Occipital lobe (tissue), 2 donors: ENCODE results near the gene PRMT5. TPM values are rescaled to one million over a fixed set of nuclear protein-coding genes. Genes with fewer than 3 reads are reported as not detected.

Source experiments
- DNase-seq: peaks from one replicate; lab custom pipeline; 2025; lab: John Stamatoyannopoulos, UW
- total RNA-seq: library from RNA; depleted of rRNA; stranded (reverse); fragments of >200 nt; gene quantifications from one replicate; pipeline ENCODE4 v1.2.3, GENCODE V29; 2014

The PRMT5 gene
- total RNA-seq, 1 donor from 2014 or later: 39.8 TPM

DNA sequence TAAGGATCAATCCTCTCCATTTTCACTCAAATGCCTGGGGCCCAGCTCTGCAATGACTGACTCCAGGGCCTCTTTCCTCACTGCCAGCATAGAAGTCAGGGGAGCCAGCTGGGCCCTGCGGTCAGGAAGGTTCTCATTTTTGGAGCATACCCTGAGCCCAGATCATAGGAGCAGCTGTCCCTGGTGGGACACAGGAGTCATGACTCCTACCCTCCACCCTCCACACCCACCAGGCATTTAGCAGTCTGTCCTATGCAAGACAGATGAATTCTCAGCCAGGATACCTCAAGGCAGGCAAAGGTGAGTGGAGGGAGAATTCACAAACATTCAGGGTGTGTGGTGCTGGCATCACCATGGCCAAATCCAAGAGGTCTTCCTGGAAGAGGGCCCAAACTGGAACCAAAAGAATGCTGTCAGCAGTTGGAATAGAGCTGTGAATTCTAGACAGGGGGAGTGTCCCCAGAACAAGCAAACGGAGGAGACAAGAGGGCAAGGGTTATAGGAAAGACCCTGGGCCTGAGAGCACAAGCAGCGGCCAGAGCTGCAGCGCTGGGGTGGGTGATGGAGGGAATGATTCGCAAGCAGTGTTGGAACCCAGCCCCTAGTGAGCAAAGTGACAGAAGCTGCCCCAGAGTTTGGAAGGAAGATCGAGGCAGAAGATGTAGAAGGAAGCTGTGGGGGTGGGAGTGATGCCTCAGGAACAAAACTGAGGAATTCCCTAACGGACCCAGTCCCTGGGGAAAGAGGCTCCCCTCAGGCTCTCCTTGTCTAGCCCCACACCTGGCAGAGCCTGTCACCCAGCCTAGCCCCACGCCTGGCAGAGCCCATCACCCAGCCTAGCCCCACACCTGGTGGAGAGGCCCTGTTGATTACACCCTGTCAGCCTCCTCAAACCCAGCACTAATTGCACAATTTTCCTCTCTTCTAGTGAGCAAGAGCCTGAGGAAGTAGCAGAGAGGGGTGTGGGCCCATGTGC is 50.6 kb downstream of the PRMT5 start:
- no peak for DNase-seq

DNA sequence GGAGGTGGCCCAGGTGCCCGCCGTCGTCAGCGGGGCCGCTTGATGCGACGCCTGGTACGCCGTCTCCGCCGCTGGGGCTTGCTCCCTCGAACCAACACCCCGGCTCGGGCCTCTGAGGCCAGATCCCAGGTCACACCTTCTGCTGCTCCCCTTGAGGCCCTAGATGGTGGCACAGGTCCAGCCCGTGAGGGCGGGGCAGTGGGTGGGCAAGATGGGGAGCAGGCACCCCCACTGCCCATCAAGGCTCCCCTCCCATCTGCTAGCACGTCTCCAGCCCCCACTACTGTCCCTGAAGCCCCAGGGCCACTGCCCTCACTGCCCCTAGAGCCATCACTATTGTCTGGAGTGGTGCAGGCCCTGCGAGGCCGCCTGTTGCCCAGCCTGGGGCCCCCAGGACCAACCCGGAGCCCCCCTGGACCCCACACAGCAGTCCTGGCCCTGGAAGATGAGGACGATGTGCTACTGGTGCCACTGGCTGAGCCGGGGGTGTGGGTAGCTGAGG is 52.1 kb downstream of the PRMT5 start:
- DNase-seq: no peak

DNA sequence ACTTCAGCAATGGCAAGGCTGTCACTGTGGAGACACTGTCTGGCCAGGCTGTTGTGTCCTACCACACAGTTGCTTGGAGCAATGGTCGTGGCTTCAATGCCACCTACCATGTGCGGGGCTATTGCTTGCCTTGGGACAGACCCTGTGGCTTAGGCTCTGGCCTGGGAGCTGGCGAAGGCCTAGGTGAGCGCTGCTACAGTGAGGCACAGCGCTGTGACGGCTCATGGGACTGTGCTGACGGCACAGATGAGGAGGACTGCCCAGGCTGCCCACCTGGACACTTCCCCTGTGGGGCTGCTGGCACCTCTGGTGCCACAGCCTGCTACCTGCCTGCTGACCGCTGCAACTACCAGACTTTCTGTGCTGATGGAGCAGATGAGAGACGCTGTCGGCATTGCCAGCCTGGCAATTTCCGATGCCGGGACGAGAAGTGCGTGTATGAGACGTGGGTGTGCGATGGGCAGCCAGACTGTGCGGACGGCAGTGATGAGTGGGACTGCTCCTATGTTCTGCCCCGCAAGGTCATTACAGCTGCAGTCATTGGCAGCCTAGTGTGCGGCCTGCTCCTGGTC is 53.3 kb downstream of the PRMT5 start:
- DNase-seq: no peak

DNA sequence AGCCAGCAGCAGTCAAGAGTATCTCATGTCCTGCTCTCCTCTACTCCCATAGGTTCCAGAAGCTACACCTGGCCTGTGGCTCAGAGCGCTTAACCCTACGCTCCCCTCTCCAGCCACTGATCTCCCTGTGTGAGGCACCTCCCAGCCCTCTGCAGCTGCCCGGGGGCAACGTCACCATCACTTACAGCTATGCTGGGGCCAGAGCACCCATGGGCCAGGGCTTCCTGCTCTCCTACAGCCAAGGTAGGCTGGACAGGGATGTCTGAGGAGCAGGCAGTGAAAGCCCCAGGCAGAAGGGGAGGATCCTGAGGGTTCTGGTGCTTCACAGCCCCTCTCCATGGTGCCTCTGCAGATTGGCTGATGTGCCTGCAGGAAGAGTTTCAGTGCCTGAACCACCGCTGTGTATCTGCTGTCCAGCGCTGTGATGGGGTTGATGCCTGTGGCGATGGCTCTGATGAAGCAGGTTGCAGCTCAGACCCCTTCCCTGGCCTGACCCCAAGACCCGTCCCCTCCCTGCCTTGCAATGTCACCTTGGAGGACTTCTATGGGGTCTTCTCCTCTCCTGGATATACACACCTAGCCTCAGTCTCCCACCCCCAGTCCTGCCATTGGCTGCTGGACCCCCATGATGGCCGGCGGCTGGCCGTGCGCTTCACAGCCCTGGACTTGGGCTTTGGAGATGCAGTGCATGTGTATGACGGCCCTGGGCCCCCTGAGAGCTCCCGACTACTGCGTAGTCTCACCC is 54.0 kb downstream of the PRMT5 start:
- DNase-seq: no peak

DNA sequence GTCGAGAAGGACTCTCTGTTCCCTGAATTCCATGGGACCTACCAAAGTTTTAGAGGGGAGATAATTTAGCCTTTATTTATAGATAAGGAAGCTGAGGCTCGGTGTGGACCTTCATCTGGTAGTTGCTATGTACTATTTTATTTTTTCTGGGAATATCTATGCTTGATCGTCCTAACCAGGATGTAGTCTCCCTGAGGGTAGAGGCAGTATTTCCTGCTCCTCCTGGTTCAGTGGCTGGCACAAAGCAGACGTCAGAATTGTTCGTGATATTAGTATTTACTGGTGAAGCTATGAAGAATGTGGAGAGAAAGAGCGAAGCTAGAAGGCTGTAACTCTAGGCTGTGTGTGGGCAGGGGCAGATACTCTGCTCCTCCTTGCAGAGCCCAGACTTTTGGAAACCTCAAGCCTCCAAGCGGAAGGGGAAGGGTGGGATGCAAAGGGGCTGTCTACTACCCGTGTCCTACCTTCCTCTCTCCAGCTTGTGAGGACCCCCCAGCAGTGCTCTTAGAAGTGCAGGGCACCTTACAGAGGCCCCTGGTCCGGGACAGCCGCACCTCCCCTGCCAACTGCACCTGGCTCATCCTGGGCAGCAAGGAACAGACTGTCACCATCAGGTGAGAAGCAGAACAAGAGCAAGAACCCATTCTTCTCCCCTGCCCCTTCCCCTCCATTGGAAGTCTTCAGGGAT is 56.2 kb downstream of the PRMT5 start:
- DNase-seq: no peak

DNA sequence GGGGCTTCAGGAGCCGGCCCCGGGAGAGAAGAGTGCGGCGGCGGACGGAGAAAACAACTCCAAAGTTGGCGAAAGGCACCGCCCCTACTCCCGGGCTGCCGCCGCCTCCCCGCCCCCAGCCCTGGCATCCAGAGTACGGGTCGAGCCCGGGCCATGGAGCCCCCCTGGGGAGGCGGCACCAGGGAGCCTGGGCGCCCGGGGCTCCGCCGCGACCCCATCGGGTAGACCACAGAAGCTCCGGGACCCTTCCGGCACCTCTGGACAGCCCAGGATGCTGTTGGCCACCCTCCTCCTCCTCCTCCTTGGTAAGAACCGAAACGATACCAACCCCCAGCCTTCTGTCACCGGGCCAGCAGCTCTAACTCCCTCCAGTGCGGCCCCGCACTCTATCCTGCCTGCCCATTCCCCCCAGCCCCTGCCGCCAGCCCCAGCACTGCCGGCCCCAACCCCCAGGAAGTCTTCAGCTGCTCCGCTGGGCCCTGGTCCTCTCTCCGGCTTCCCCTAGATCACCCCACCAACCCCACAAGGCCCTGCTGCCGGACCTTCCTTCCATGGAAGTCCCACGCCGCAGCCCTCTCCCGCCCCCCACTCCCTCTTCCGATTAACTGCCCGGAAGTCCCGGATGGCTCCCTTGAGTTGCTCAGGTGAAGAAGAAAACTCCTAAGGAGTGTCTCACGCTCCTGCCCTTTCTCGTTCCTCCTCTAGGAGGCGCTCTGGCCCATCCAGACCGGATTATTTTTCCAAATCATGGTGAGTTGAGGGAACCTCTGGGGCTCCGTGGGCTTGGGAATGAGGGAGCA is 56.9 kb downstream of the PRMT5 start:
- DNase-seq: peak; percentile 45

DNA sequence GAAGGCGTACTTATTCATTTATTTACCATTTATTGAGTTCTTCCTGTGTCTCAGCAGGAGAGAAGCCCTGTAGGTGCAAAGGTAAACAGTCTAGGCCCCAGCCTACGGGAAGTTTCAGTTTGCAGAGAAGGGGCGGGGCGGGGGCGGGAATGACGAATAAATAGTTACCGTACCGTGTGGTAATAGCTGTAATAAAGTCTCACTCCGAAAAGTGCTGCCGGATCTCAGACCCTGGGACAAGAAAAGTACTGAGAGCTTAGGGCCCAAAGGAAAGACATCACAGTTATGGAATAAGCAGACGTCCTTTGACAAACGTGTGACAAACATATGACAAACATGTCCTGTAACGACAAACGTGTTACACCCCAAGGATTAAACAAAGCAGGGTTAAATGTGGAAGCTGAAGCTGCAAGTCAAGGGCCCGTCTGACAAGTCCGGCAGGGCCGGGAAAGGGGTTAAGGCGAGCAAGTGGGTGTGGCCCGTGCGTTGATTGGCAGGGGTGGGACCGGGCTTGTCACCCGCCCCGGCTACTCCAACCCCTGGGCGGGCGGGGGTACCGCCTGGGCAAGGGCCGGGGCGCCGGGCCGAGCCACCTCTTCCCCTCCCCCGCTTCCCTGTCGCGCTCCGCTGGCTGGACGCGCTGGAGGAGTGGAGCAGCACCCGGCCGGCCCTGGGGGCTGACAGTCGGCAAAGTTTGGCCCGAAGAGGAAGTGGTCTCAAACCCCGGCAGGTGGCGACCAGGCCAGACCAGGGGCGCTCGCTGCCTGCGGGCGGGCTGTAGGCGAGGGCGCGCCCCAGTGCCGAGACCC is 57.7 kb downstream of the PRMT5 start, which contains the start of gene LRP10:
Gene LRP10, plus strand, starts transcription at position 517 of the 809 bp plus-strand sequence. CDS start 564 bp downstream, outside the sequence.
- DNase-seq: peak; percentile 76

DNA sequence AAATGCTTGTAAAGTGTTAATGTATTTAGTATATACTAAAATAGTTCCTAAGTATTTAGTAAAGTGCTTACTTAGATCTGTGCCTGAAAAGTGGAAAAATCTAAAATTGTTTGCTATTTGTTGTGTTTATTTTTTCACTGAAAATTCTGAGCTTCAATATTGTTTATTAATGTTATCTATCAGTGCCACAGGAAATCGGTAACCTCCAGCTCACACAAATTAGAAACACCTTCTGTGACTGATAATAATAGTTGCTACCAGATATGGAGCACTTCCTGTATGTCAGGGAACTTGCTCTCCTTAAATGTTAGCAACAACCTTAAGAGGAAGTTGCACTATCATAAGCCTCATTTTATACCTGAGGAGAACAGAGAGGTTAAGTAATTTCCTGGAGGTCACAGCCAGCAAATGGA is 58.4 kb downstream of the PRMT5 start:
- no peak for DNase-seq

Other genes starting within 250 kb of the PRMT5 start
- gene OXA1L, start 162.7 kb downstream of the PRMT5 start, total RNA-seq: 33.5 TPM
- 3.3 TPM for gene SLC7A7, start 113.9 kb downstream of the PRMT5 start, total RNA-seq
- gene MRPL52, start 99.5 kb downstream of the PRMT5 start, total RNA-seq: 16.4 TPM
- 8.3 TPM for gene MMP14, start 92.8 kb downstream of the PRMT5 start, total RNA-seq
- 3.4 TPM for gene LRP10, start 57.6 kb downstream of the PRMT5 start, total RNA-seq
- gene REM2, start 46.2 kb downstream of the PRMT5 start, total RNA-seq: 1.7 TPM
- gene RBM23, start 10.2 kb downstream of the PRMT5 start, total RNA-seq: 78.6 TPM
- 20.9 TPM for gene HAUS4, start 27.7 kb upstream of the PRMT5 start, total RNA-seq
- 8.1 TPM for gene AJUBA, start 53.2 kb upstream of the PRMT5 start, total RNA-seq
- 5.5 TPM for gene C14orf93, start 80.8 kb upstream of the PRMT5 start, total RNA-seq
- gene PSMB5, start 105.5 kb upstream of the PRMT5 start, total RNA-seq: 149 TPM
- not detected for gene PSMB11, start 112.8 kb upstream of the PRMT5 start, total RNA-seq
- 10.3 TPM for gene CDH24, start 128.1 kb upstream of the PRMT5 start, total RNA-seq
- 67.8 TPM for gene ACIN1, start 165.8 kb upstream of the PRMT5 start, total RNA-seq
- gene C14orf119, start 166.1 kb upstream of the PRMT5 start, total RNA-seq: 17.9 TPM
- gene CIROP, start 175.6 kb upstream of the PRMT5 start, total RNA-seq: not detected
- 0.31 TPM for gene CEBPE, start 189.9 kb upstream of the PRMT5 start, total RNA-seq